Activated B cell treated with CpG ODN at 0.5 μM for 24 hours (primary cell): ENCODE results near the gene PRR30. TPM values are rescaled to one million over a fixed set of nuclear protein-coding genes. Genes with fewer than 3 reads are reported as not detected.

Experiments used
- ATAC-seq: fragments of 200-7000 bp; cut with Tn5 transposase; one replicate; pipeline ENCODE4 v1.10.0; 2021; ENCODE audit warnings: low read depth, mild to moderate bottlenecking, moderate library complexity
- CTCF ChIA-PET: fragments of 350-600 bp; sonication (Branson Sonifier 250); formaldehyde crosslinking; loops from one replicate; lab custom pipeline; 2021; ENCODE audit warnings: antibody characterized with exemption; lab: Charles Lee
- POLR2A ChIA-PET: fragments of 350-600 bp; sonication (Branson Sonifier 250); formaldehyde crosslinking; loops from one replicate; lab custom pipeline; 2021; ENCODE audit warnings: antibody characterized with exemption; lab: Charles Lee
- DNase-seq: peaks from one replicate; pipeline ENCODE4 v3.0.0; 2022
- H3K27ac Mint-ChIP-seq: one replicate; pipeline ENCODE4 v1.8.0; 2020; ENCODE audit warnings: mixed read lengths
- H3K27me3 Mint-ChIP-seq: one replicate; pipeline ENCODE4 v1.8.0; 2021; ENCODE audit warnings: mixed read lengths
- H3K36me3 Mint-ChIP-seq: one replicate; pipeline ENCODE4 v1.8.0; 2021; ENCODE audit warnings: low read depth, mixed read lengths
- H3K4me1 Mint-ChIP-seq: one replicate; pipeline ENCODE4 v1.8.0; 2021; ENCODE audit warnings: mixed read lengths
- H3K4me3 Mint-ChIP-seq: one replicate; pipeline ENCODE4 v1.8.0; 2020; ENCODE audit warnings: mild to moderate bottlenecking, mixed read lengths
- H3K9me3 Mint-ChIP-seq: one replicate; pipeline ENCODE4 v1.8.0; 2020; ENCODE audit warnings: mixed read lengths
- intact Hi-C: fragments of 100-400 bp; cut with micrococcal nuclease; formaldehyde crosslinking; loops from one replicate; pipeline ENCODE4 v1.15.1; 2024
- total RNA-seq: library from RNA; stranded (reverse); gene quantifications from 2 replicates; pipeline ENCODE4 v1.2.3, GENCODE V29; 2022
- TF ChIP-seq, protein P1 (sequence below): fragments of 200-600 bp; IDR thresholded peaks from one replicate; pipeline ENCODE4 v1.8.0; 2022; ENCODE audit warnings: antibody characterized with exemption, mild to moderate bottlenecking

Gene PRR30
- total RNA-seq, 1 donor from 2014 or later = not detected

DNA sequence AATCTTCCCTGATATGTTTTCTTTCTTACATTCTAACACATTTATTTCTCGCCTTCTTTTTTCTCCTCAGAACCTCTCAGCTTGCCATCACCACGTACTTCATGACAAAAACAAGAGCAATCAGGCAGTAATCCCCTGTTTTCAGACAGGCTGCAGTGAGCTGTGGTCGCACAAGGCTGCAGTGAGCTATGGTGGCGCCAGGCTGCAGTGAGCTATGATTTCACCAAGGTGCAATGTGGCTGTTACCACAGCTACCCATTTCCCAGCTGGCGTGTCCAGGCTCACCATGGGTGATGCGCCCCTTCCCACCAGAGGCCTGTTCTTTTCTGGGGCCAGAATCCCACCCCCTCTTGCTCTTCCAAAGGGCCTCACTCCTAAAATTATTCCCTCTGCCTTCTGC lies 35.4 kb upstream of the PRR30 start:
- H3K9me3 Mint-ChIP-seq = no peaks in the 10 kb centered on the region
- ChIA-PET POLR2A (no interaction called here), CTCF (no interaction called here)
- H3K36me3 Mint-ChIP-seq = no peaks in the 10 kb centered on the region
- TF ChIP-seq, protein P1, sequence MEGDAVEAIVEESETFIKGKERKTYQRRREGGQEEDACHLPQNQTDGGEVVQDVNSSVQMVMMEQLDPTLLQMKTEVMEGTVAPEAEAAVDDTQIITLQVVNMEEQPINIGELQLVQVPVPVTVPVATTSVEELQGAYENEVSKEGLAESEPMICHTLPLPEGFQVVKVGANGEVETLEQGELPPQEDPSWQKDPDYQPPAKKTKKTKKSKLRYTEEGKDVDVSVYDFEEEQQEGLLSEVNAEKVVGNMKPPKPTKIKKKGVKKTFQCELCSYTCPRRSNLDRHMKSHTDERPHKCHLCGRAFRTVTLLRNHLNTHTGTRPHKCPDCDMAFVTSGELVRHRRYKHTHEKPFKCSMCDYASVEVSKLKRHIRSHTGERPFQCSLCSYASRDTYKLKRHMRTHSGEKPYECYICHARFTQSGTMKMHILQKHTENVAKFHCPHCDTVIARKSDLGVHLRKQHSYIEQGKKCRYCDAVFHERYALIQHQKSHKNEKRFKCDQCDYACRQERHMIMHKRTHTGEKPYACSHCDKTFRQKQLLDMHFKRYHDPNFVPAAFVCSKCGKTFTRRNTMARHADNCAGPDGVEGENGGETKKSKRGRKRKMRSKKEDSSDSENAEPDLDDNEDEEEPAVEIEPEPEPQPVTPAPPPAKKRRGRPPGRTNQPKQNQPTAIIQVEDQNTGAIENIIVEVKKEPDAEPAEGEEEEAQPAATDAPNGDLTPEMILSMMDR = no peak
- intact Hi-C loops = loop anchor here (5.0 kb wide), 1 partner anchor 108 kb away; the partner anchor contains the start of gene TRIM54
- DNase-seq (no peak), ATAC-seq (no peak)
- peaks cover 9% of the 10 kb centered on the region for H3K4me1 Mint-ChIP-seq
- H3K27me3 Mint-ChIP-seq = peaks cover 9% of the 10 kb centered on the region
- no peak overlapping the region for H3K4me3 Mint-ChIP-seq
- no peak overlapping the region for H3K27ac Mint-ChIP-seq

DNA sequence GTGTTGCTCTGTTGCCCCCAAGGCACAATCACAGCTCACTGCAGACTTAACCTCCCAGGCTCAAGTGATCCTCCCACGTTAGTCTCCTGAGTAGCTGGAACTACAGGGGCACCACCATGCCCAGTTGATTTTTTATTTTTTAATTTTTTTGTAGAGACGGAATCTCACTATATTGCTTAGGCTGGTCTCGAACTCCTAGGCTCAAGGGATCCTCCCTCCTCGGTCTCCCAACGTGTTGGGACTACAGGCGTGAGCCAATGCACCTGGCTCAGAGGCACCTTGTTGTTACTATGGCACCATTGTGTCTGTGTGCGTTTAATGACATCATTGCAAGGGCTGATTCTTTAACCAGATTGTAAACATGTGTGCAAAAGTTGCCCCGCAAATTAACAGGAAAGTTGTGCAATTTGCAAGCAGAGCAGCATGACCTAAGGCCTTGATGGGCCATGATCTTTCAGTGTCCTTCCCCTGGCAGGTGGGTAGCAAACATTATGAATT lies 32.2 kb upstream of the PRR30 start:
- CTCF ChIA-PET = interaction anchor here (1.3 to 2.0 kb wide), 2 partner anchors 108 kb away, joined by 3 to 11 read pairs; no protein-coding TSS in a partner anchor
- no peak for ATAC-seq
- H3K27ac Mint-ChIP-seq = no peak overlapping the region
- intact Hi-C loops = loop anchor here (5.0 kb wide), 1 partner anchor 111 kb away; the partner anchor contains the start of gene TRIM54
- TF ChIP-seq, protein P1 = no peak
- H3K27me3 Mint-ChIP-seq = peaks cover 2% of the 10 kb centered on the region
- H3K4me3 Mint-ChIP-seq = no peak overlapping the region
- DNase-seq = no peak
- H3K9me3 Mint-ChIP-seq = no peaks in the 10 kb centered on the region
- H3K36me3 Mint-ChIP-seq = no peaks in the 10 kb centered on the region
- peaks cover 9% of the 10 kb centered on the region for H3K4me1 Mint-ChIP-seq
- POLR2A ChIA-PET = no interaction called here

DNA sequence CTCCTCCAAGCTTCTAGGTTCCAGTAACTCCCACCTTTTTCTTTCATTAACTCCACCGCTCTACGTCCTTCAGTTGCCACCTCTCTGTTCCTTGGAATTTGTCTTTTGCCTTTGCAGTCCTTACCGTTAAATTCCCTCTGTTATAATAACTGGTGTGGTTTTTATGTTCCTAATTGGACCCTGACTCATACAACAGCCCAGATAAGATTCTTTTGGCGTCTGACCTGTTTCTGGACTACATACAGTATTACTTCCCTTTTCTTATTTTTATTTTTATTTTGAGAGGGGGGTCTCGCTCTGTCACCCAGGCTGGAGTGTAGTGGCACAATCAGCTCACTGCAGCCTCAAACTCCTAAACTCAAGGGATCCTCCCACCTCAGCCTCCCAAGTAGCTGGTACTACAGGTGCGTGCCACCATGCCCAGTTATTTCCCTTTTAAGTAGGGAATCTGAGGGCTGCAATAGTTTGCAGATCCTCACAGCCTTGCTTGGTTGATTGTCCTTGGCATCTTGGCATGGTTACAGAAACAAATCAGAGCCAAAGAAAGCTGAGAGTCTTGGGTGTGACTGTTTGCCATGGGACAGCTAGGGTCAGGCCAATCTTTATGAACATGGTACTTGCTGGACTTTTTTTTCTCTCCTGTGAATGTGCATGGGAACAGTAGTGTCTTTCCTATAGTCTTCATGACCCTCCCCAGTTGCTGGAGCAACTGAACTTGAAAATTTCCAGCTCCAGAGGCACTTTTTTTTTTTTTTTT lies 31.5 kb upstream of the PRR30 start:
- intact Hi-C loops = loop anchor here (5.0 kb wide), 1 partner anchor 112 kb away; the partner anchor contains the start of gene TRIM54

DNA sequence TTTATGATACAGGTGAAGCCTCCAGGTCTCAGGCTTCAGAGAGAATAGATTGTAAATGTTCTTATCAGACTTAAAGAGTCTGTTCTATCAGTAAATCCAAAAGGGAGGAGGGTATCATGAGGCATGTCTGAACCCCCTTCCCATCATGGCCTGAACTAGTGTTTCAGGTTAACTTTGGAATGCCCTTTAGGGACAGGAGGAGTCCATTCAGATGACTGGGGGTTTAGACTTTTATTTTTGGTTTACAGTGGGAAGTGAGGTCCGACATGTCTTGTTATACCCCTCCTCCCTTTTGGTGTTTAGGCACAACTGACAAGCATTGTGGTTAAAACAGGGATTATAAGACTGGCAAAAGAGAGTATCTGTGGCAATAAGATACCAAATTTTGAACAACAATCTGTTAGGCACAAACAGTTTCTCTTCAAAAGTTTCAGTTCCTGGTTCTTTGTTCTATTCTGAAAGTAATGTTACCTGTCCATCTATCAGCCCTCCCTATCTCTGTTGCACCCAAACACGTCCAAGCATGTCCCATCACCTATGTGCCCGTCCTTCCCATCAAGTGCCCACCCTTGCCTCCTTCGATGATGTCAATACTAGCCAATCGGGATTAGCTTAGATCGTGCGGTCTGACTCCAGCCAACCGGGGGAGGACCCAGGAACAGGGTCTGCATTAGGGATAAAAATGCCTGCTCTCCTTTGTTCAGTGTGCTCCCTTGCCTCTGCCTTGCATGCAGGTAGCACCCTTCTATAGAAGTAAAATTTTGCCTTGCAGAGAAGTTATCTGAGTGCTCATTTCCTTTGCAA lies 26.0 kb upstream of the PRR30 start:
- TF ChIP-seq, protein P1 = no peak
- ATAC-seq (peak; percentile 31), DNase-seq (no peak)
- intact Hi-C loops = no loop called here
- Mint-ChIP-seq H3K4me3 (no peak overlapping the region), H3K9me3 (no peaks in the 10 kb centered on the region), H3K27ac (peak overlapping the region; percentile 14), H3K36me3 (no peaks in the 10 kb centered on the region), H3K27me3 (no peaks in the 10 kb centered on the region), H3K4me1 (peaks cover 32% of the 10 kb centered on the region)
- CTCF ChIA-PET = no interaction called here
- POLR2A ChIA-PET = interaction anchor here (0.6 to 0.7 kb wide), 2 partner anchors 32 to 34 kb away, joined by 3 read pairs; no protein-coding TSS in a partner anchor

More for the DNA sequence above, 31.5 kb upstream of the PRR30 start:
- ChIA-PET CTCF (interaction anchor here (1.2 to 2.0 kb wide), 3 partner anchors 19 to 109 kb away, joined by 4 to 11 read pairs (median 4); partner anchors contain the start of gene SLC30A3), POLR2A (interaction anchor here (0.9 kb wide), 1 partner anchor 41 kb away, joined by 3 read pairs; the partner anchor contains the start of gene ATRAID)
- DNase-seq (no peak), ATAC-seq (peak; percentile 42)
- peaks cover 2% of the 10 kb centered on the region for H3K27me3 Mint-ChIP-seq
- TF ChIP-seq, protein P1 = no peak
- H3K27ac Mint-ChIP-seq = no peak overlapping the region
- no peaks in the 10 kb centered on the region for H3K9me3 Mint-ChIP-seq
- peak overlapping the region; percentile 28 for H3K4me3 Mint-ChIP-seq
- no peaks in the 10 kb centered on the region for H3K36me3 Mint-ChIP-seq
- peaks cover 9% of the 10 kb centered on the region for H3K4me1 Mint-ChIP-seq
